Neural progenitor cell (in vitro differentiated cells): ENCODE results near the gene ILF3. TPM values are rescaled to one million over a fixed set of nuclear protein-coding genes. Genes with fewer than 3 reads are reported as not detected.

Experiments used
- DNase-seq: peaks from one replicate; pipeline ENCODE4 v3.0.0-alpha.2; 2016; ENCODE audit warnings: low spot score
- H2AFZ ChIP-seq: fragments of 200-600 bp; sonication (generic); replicated peaks from 2 replicates; pipeline ENCODE4 v1.6.1; 2016; ENCODE audit warnings: antibody characterized with exemption
- H3F3A ChIP-seq: fragments of 200-600 bp; sonication (generic); 2 replicates; pipeline ENCODE4 v1.6.1; 2016; ENCODE audit warnings: antibody characterized with exemption, low read depth
- H3K27ac ChIP-seq: fragments of 200-600 bp; sonication (generic); 2 replicates; pipeline ENCODE4 v1.5.1; 2016; ENCODE audit warnings: mild to moderate bottlenecking
- H3K27me3 ChIP-seq: fragments of 200-600 bp; sonication (generic); 2 replicates; pipeline ENCODE4 v1.6.1; 2016; ENCODE audit warnings: mild to moderate bottlenecking, moderate library complexity
- H3K36me3 ChIP-seq: fragments of 200-600 bp; sonication (generic); 2 replicates; pipeline ENCODE4 v1.5.1; 2016
- H3K4me1 ChIP-seq: fragments of 200-600 bp; sonication (generic); 2 replicates; pipeline ENCODE4 v1.6.1; 2016; ENCODE audit warnings: mixed run types
- H3K4me2 ChIP-seq: fragments of 200-600 bp; sonication (generic); 2 replicates; pipeline ENCODE4 v1.6.1; 2016
- H3K4me3 ChIP-seq: fragments of 200-600 bp; sonication (generic); 2 replicates; pipeline ENCODE4 v1.5.1; 2016
- H3K79me2 ChIP-seq: fragments of 200-600 bp; sonication (generic); 2 replicates; pipeline ENCODE4 v1.6.1; 2016; ENCODE audit warnings: low read depth
- H3K9ac ChIP-seq: fragments of 200-600 bp; sonication (generic); 2 replicates; pipeline ENCODE4 v1.6.1; 2016
- H3K9me3 ChIP-seq: fragments of 200-600 bp; sonication (generic); 2 replicates; pipeline ENCODE4 v1.5.1; 2016; ENCODE audit warnings: low read depth
- H4K20me1 ChIP-seq: fragments of 200-600 bp; sonication (generic); 2 replicates; pipeline ENCODE4 v1.6.1; 2016; ENCODE audit warnings: low read depth
- H3K27ac Mint-ChIP-seq: 3 replicates; pipeline ENCODE4 v1.8.0; 2021; ENCODE audit warnings: mixed read lengths
- H3K27me3 Mint-ChIP-seq: 2 replicates; pipeline ENCODE4 v1.8.0; 2022; ENCODE audit warnings: low read depth, mild to moderate bottlenecking, inconsistent platforms, moderate library complexity, mixed read lengths; ENCODE audit not compliant: insufficient read depth
- H3K36me3 Mint-ChIP-seq: 3 replicates; pipeline ENCODE4 v1.8.0; 2021; ENCODE audit warnings: mixed read lengths
- H3K4me1 Mint-ChIP-seq: 3 replicates; pipeline ENCODE4 v1.8.0; 2021; ENCODE audit warnings: mixed read lengths
- H3K4me3 Mint-ChIP-seq: 3 replicates; pipeline ENCODE4 v1.8.0; 2021; ENCODE audit warnings: mild to moderate bottlenecking, moderate library complexity, mixed read lengths
- H3K9me3 Mint-ChIP-seq: 3 replicates; pipeline ENCODE4 v1.8.0; 2020; ENCODE audit warnings: mixed read lengths
- CTCF ChIP-seq: fragments of 200-600 bp; sonication (generic); IDR thresholded peaks from 2 replicates; pipeline ENCODE4 v1.5.1; 2017; ENCODE audit warnings: antibody characterized with exemption, mild to moderate bottlenecking
- EZH2 ChIP-seq: fragments of 200-600 bp; sonication (generic); IDR thresholded peaks from 2 replicates; pipeline ENCODE4 v1.6.1; 2017; ENCODE audit warnings: antibody characterized with exemption, mild to moderate bottlenecking, moderate library complexity
- EZH2phosphoT487 ChIP-seq: fragments of 200-600 bp; sonication (generic); IDR thresholded peaks from 2 replicates; pipeline ENCODE4 v1.6.1; 2017; ENCODE audit warnings: antibody characterized with exemption
- total RNA-seq: library from RNA; depleted of rRNA; stranded (reverse); fragments of >200 nt; gene quantifications from 2 replicates; pipeline ENCODE4 v1.2.3, GENCODE V29; 2015; ENCODE audit warnings: low replicate concordance

The ILF3 gene
- total RNA-seq, 1 donor from 2014 or later = 477 TPM

GRCh38 chr19:10654610-10655456 is 687 bp downstream of the ILF3 start:
- H3K4me2 ChIP-seq = peak overlapping the region; percentile 88

GRCh38 chr19:10655457-10656312 is 1.5 kb downstream of the ILF3 start:
- Histone ChIP-seq H3K9me3 (no peaks in the 10 kb centered on the region), H3F3A (peaks cover 36% of the 10 kb centered on the region), H2AFZ (no peak overlapping the region), H3K4me2 (peak overlapping the region; percentile 88), H3K4me1 (peaks cover 29% of the 10 kb centered on the region), H3K9ac (peak overlapping the region; percentile 100), H3K27ac (peak overlapping the region; percentile 100), H3K79me2 (peaks cover 85% of the 10 kb centered on the region), H3K36me3 (peaks cover 8% of the 10 kb centered on the region), H3K4me3 (peak overlapping the region; percentile 79), H4K20me1 (peaks cover 55% of the 10 kb centered on the region), H3K27me3 (no peaks in the 10 kb centered on the region)
- H3K27me3 Mint-ChIP-seq = peaks cover 7% of the 10 kb centered on the region
- no peaks in the 10 kb centered on the region for H3K9me3 Mint-ChIP-seq
- H3K4me1 Mint-ChIP-seq = peaks cover 24% of the 10 kb centered on the region
- peak overlapping the region; percentile 98 for H3K4me3 Mint-ChIP-seq
- peak overlapping the region; percentile 99 for H3K27ac Mint-ChIP-seq
- peaks cover 27% of the 10 kb centered on the region for H3K36me3 Mint-ChIP-seq
- TF ChIP-seq CTCF (no peak), EZH2 (no peak), EZH2phosphoT487 (no peak)
- DNase-seq = peak; percentile 52

More at GRCh38 chr19:10654610-10655456, 687 bp downstream of the ILF3 start:
- H3K36me3 Mint-ChIP-seq = peaks cover 21% of the 10 kb centered on the region
- H3K27ac Mint-ChIP-seq = peak overlapping the region; percentile 99
- H3K4me1 ChIP-seq = peaks cover 28% of the 10 kb centered on the region
- peaks cover 76% of the 10 kb centered on the region for H3K79me2 ChIP-seq
- H3K9ac ChIP-seq = peak overlapping the region; percentile 100
- H3F3A ChIP-seq = peaks cover 27% of the 10 kb centered on the region
- H3K4me3 ChIP-seq = peak overlapping the region; percentile 79
- DNase-seq = peak; percentile 95
- no peak overlapping the region for H2AFZ ChIP-seq
- no peaks in the 10 kb centered on the region for H3K27me3 ChIP-seq
- peak overlapping the region; percentile 98 for H3K4me3 Mint-ChIP-seq
- H3K9me3 ChIP-seq = no peaks in the 10 kb centered on the region
- H3K9me3 Mint-ChIP-seq = no peaks in the 10 kb centered on the region
- peak overlapping the region; percentile 100 for H3K27ac ChIP-seq
- peaks cover 2% of the 10 kb centered on the region for H3K36me3 ChIP-seq
- H3K4me1 Mint-ChIP-seq = peaks cover 19% of the 10 kb centered on the region
- H4K20me1 ChIP-seq = peaks cover 47% of the 10 kb centered on the region
- TF ChIP-seq EZH2 (no peak), CTCF (no peak), EZH2phosphoT487 (no peak)
- H3K27me3 Mint-ChIP-seq = peaks cover 7% of the 10 kb centered on the region

- Mint-ChIP-seq H3K27ac (no peak overlapping the region), H3K27me3 (peaks cover 8% of the 10 kb centered on the region), H3K9me3 (no peaks in the 10 kb centered on the region), H3K36me3 (peaks cover 37% of the 10 kb centered on the region), H3K4me3 (no peak overlapping the region), H3K4me1 (peaks cover 35% of the 10 kb centered on the region)
- no peaks in the 10 kb centered on the region for H3K27me3 ChIP-seq
- no peak for DNase-seq
- peaks cover 100% of the 10 kb centered on the region for H3K79me2 ChIP-seq
- peaks cover 11% of the 10 kb centered on the region for H3K36me3 ChIP-seq
- H3F3A ChIP-seq = peaks cover 40% of the 10 kb centered on the region
- H3K9ac ChIP-seq = no peak overlapping the region
- no peaks in the 10 kb centered on the region for H3K9me3 ChIP-seq
- H4K20me1 ChIP-seq = peaks cover 100% of the 10 kb centered on the region
- H3K4me1 ChIP-seq = peaks cover 30% of the 10 kb centered on the region
- no peak overlapping the region for H3K4me3 ChIP-seq
- H3K27ac ChIP-seq = no peak overlapping the region
- no peak overlapping the region for H2AFZ ChIP-seq
- TF ChIP-seq CTCF (no peak), EZH2 (no peak), EZH2phosphoT487 (no peak)
- H3K4me2 ChIP-seq = peak overlapping the region; percentile 27
Observed at GRCh38 chr19:10660346-10660745, 6.2 kb downstream of the ILF3 start.
